GM19372 (cell line): ENCODE data around the gene PML.
"Not testable (repeated sequence)": the region's sequence is repeated elsewhere in the genome, so short reads cannot be mapped to it uniquely, and the experiment has no call there.

Experiments used
- ATAC-seq: cut with Tn5 transposase; IDR thresholded peaks from one replicate; pipeline ENCODE4 v1.9.1; 2021; ENCODE audit warnings: mild to moderate bottlenecking, low read depth, moderate library complexity; ENCODE audit not compliant: unreplicated experiment

The PML gene

DNA sequence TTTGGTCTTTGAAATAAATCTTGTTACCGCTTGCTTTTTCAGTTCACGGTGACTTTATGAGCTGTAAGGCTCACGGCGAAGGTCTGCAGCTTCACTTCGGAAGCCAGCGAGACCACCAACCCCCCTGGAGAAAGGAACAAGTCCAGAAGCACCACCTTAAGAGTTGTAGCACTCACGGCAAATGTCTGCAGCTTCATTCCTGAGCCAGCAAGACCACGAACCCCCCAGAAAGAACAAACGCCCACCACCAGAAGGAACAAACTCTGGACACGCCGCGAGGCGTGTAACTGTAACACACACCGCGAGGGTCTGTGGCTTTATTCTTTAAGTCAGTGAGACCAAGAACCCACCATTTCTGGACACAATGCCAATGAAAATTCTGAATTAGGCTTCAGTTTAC lies 59.0 kb downstream of the PML start:
- ATAC-seq = no peak

DNA sequence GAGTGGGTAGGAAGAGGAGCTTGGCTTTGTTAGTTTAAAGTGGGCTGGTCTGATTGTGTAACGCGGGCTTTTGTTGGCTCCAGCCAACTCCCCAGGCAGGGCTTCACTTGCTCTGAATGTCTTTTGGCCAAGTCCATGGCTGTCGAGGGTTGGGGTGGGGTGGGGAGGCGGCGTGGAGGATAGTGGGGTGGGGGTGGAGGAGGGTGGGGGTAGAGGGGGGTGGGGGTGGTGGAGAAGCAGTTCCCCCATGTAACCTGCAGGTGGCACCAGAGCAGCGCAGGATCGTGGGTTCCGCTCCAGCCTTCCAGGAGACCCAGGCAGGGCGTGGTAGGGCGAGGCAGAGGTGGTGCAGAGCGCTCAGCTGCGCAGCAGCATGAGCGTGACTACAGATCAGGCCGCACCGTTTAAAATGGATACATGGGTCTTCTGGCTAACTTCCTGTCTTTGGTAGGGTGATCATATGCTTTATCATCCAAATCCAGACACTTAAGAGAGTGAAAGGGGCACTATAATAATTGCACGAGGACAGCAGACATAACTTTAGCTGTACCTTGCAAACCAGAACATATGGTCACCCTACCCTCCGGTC lies 59.5 kb downstream of the PML start:
- no peak for ATAC-seq

DNA sequence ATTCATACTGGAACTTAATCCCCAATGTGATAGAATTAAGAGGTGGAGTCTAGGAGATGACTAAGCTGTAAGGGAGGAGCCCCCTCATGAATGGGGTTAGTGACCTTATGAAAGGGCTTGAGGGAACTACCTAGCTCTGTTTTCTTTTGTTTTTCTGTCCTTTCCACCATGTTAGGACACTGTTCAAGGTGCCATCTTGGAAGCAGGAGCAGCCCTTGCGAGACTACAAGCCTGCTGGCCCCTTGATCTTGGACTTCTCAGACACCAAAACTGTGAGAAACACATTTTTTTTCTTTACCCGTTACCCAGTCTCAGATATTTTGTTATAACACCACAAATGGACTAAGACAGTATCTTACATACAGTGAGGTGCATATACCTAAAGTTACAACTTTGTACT lies 61.3 kb downstream of the PML start:
- no peak for ATAC-seq

DNA sequence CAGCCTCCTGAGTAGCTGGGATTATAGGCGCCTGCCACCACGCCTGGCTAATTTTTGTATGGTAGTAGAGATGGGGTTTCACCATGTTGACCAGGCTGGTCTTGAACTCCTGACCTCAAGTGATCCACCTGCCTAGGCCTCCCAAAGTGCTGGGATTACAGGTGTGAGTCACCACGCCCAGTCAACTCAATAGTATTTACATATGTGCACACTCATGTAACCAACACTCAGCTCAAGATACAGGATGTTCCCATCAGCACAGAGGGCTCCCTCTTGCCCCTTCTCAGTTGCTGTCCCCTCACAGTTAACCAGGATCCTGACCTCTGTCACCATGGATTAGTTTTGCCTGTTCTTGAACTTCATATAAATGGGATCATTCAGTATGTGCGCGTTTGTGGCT lies 61.8 kb downstream of the PML start:
- ATAC-seq = not testable (repeated sequence)

DNA sequence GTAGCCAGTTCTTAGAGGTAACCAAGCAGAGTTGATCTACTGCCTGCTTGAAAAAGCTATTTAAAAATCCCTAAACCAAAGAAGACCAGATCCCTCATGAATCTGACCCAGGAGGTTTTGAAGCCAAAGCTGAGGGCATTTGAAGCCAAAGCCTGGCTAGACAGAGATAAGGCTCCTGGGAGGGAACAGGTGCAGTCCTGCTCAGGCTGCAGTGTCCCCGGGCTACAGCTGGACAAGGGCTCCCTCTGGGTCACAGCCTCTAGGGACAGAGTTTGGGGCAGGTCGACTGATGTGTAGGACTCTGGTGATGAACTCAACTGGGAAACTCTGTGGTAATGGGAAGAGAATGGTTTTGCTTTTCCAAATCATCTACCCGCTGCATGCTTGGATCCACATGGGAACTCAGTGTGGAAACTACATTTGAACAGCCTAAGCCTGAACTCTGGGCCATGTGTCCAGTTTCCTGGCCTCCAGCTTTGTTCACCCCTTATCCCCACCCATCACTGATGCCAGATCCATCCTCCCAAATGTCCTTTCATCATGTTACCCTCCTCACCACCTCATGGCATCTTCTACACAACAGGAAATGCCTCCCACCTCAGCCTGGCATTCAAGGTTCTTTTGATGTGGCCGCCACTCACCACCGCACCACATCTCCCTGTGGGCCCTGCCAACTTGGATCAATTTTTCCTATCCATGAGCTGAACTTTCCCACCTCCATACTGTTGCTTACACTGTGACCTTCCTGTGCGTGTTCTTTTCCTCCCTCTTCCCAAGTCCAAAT lies 64.7 kb downstream of the PML start:
- not testable (repeated sequence) for ATAC-seq

DNA sequence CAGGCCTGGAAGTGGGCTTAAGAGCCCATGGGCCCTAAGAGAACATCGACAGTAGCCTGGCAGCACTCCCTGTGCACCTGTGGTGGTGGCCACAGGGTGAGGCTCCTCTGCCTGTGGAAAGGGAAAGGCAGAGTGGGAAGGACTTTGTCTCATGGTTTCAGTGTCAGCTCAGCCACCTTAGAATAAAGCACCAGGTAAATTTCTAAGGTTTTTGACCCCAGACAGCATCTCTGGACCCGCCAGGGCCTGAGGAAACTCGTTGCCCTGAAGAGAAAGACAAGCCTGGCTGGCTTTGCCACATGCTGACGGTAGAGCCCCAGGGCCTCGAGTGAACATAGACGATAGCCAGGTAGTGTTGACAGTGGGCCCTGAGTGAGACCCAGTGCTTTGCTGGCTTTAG lies 65.7 kb downstream of the PML start:
- no peak for ATAC-seq

DNA sequence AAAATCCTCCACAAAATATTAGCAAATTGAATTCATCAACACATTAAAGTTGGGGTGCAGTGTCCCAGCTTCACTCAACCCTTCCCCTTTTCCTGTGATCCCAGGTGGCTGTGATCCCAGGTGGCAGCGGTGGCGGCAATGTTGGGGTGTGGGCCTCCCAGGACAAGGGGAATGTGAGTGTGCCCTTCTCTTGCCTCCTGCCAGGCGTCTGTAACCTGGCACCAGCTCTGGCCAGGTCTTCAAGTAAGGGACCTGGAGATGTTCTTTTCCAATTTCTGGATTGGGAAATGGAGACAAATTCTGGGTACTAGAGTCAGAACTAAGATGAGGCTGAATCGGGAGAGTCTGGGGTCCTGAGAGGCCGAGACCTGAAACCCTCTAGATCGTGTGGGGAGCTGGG lies 67.7 kb downstream of the PML start:
- no peak for ATAC-seq

DNA sequence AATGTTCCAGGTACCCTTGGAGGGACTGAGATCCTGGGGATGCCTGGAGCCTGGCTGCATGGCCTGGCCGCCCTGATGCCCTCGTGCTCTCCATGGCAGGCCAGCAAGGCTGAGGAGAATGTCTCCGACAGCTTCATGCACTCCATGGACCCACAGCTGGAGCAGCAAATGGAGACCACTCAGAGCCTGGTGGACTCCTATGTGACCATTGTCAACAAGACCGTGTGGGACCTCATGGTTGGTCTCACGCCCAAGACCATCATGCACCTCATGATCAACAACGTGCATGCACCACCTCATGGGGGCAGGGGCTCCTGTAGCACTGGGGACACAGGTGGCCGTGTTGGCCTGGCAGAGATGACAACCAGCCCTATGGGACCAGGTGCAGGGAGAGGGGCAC lies 68.2 kb downstream of the PML start:
- no peak for ATAC-seq

DNA sequence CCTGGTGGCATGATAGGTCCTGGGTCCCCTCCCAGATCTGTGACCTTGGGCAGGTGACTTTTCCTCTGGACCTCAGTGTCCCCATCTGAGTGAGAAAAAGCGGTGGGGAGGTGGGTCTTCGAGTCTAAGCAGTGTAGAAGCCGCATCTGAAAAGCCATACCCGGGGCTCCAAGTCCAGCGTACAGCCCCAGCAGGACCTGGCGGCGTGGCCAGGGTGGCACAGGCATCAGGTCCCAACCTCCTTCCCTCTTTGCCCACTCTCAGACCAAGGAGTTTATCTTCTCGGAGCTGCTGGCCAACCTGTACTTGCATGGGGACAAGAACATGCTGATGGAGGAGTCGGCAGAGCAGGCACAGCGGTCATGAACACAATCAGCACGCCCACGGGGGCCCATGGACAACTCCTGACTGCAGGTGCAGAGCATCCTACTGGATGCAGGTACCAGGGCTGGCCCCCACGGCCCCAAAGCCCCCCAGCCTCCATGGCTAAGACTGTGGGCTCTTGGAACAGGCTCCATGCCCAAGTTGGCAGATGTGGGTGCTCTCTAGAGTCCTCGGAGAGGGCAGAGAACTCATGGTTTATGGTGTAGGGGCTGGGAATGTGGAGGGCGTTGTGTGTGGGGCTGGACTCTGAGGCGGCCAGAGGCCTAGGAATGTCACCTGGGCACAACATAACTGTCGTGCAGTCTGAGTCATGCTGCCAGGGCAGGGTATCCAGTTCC lies 69.1 kb downstream of the PML start:
- ATAC-seq = not testable (repeated sequence)

DNA sequence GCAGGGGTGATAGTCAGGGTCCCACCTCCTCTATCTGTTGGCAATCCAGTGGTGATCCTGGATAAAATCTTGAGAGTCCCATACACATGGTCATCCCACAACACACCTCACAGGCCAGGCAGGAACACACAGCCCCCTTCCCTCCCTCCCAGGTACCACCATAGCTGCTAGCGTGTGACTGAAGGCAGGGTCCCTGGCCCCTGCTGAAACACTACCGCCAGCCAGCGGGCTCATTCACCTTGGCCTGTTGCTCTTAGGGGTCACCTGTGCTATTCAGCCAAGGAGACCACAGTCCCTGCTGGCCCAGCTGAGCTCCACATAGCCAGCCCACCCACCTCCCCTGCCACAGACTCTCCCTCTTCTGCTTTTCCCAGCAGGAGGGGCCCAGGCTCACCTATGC lies 69.7 kb downstream of the PML start:
- ATAC-seq = not testable (repeated sequence)

DNA sequence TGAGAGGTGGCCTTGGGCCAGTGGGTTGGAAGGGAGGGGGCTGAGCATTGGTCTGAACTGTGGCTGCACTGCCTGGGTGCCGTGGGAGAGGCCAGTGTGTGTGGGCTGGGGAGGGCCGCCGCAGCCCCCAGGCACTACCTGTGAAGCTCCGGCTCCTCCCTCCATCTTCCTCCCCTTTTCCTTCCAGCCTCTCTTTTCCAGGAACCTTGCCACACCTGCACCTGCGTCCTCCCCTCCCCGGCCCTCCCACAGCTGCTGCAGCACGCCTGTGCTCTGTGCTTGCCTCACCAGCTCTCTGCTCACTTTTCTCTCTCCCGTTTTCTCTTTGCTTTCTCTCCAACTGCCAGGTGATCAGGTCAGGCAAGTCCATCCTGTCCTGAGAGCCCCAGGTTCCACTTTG lies 70.3 kb downstream of the PML start:
- not testable (repeated sequence) for ATAC-seq

DNA sequence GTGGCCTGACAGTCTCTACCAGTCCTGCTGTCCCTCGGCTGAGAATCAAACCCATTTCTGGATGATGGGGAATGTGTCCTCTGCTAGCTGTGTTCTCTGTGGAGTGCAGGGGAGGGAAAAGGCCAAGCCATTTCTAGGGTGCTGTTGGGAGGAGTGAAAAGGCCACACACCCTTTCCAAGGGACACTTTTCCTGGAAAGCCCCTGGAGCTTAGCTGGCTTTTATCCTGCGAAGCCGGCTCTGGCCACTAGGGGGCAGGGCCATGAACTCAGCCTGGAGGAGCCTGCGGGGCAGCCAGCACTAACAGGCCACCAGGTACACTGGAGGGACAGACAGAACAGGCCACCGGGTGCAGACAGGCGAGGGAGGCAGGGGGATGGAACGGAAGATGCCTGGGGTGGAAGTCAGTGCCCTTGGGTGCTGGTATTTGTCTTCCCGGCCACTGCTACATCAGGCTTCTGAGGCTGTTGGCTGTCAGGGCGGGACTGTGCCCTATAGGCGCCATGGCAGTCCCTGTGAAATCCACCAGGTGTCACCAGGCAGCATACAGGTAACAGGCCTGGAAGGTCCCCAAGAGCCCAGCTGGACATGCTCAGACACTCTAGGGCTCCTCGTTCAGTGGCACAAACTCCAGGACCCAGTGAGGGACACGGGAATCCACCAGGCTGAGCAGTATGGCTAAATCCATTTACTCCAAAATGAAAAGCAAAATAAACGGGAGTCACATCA lies 71.3 kb downstream of the PML start:
- ATAC-seq = not testable (repeated sequence)

DNA sequence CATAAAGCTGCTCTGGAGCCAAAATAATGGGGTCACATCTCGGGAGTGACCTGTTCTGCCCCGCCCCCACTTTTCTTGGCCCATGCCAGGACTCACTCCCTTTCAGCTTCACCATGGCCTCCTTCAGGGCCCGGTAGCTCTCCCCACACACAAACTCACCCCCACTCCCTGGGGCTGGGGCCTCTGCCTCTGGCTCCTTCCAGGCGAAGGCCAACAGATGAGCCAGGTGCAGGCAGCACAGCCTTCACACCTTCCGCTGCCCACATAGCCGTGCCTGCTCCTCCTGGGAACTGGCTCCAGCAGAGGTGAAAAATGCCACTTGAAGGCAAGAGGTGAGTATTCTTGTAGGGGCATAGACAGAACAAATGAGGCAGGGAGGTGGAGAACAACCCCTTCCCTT lies 77.1 kb downstream of the PML start:
- not testable (repeated sequence) for ATAC-seq

DNA sequence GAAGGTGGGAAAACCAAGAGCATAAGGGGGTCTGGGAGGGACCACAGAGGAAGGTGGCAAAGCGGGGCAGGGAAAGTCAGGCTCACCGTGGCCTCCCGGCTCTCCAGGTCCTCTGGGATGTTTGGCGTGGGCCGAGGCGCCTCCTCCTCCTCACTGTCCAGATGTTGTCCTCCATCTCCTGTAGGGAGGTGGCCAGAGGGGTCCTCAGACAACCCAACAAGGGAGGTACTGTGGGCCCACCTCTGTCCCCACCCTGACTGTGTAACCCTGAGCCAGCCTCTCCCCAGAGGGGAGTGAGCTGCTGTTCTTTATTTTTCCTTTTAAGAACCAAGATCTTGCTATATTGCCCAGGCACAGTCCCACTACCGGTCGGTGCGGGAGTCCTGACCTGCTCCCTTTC lies 77.6 kb downstream of the PML start:
- not testable (repeated sequence) for ATAC-seq

DNA sequence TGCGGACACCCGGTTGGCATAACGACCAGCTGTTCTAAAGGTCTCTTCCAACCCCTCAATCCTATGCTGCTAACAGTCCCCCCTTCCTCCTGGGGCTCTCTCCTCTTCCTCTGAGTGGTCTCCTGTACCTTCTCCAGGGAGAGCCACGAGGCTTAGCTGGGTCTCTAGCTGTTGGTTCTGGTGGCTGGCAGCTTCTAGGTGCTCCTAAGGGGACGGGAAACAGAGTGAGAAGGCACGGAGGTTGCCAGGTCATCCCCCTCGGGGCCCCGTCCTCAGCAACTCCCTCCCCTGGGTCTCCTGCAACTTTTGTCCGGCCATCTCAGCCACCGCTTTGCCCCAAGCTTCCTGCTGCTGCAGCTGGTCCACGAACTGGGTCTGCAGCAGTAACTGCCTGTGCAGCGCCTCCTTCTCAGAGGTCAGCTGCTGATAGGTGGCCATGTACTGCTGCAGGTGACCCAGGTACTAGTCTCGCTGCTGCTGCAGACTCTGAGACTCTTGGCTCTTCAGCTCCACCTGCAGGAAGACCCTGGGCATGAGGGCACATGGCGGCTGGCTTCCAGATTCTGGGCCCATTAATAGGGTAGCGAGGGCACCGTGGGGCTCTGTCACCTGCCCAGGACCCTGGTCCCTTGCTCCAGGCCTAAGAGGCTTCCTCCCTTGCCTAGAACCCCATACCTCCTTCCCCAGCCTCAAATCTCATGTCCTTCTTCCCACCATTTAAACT lies 78.3 kb downstream of the PML start:
- ATAC-seq = not testable (repeated sequence)

DNA sequence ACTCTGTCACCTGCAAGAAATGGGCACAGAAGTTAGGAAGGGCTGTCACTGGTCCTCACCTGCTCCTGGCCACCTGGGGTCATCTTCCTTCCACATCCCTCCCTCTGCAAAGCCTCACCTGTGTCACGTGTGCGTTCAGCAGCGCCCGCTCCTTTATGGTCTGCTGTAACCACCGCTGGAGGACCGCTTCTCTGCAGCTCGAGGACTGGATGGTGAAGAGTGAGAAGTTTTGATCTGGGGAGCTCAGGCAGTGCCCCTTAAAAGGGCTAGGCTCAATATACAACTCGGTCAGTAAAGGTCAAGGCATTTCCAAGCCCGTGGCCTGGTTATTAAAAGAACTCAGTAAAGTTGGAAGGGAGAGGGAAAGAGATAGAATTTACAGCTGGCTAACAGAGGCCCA lies 81.3 kb downstream of the PML start:
- ATAC-seq = not testable (repeated sequence)

DNA sequence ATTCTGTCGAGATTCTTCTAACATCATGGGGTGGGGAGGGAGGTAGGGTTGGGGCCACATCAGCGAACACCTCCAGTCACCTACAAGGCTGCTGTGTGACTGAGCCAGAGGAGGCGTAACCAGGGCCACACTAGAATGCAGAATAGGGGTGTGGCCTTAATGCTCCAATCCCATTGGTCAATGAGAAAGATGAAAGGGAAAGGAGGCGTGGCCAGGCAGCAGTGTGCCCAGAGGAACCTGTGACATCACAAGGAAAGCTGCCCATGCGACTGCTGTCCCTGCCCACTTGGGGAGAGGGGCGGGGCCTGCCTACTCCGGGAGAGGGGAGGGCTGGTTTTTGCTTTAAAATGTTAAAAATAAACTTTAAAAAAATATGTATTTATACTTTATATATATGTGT lies 87.9 kb downstream of the PML start, which contains the start of gene GOLGA6A:
GOLGA6A (minus strand) TSS at position 101 of the 400 bp plus-strand sequence; CDS start at position 60, 41 bp downstream.
- not testable (repeated sequence) for ATAC-seq

DNA sequence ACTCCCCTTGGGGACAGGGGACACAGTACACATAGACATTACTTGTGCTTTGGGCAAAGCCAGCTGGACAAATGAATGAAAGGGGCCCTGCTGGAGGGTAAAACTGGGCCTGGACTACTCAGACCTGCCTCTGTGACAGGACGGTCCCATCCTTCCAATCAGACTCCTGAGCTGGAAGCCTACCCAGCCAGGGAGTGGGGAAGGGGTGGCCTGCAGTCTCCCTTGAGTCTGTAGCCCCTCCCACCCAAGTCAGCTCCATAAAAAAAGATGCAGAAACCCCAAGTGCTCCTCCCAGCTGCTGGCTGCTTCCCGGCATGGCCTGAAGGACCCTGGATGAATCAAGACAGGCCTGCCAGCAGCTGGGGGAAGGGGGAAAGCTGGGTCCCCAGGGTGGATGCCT lies 100.1 kb downstream of the PML start:
- ATAC-seq = not testable (repeated sequence)

DNA sequence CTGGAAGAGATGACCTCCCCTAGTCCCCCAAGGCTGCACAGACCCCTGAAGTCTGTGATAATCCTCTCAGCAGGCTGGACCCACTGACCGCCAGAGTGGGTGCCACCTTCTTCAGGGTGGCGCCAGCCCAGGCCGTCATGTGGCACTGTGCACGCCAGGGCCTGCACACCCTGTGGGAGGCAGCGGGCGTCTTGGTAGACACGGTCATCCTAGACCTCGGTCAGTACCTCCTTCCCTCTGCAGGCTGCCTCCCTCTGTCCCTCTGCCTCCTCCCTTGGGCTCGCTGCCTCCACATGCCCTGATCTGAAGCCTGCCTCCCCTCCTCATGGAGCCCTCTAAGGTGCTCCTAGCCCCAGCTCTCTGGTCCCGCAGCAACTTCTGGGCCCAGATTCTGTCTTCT lies 101.1 kb downstream of the PML start:
- ATAC-seq = not testable (repeated sequence)
